ENCODE results near the gene ZYG11A.

DNA sequence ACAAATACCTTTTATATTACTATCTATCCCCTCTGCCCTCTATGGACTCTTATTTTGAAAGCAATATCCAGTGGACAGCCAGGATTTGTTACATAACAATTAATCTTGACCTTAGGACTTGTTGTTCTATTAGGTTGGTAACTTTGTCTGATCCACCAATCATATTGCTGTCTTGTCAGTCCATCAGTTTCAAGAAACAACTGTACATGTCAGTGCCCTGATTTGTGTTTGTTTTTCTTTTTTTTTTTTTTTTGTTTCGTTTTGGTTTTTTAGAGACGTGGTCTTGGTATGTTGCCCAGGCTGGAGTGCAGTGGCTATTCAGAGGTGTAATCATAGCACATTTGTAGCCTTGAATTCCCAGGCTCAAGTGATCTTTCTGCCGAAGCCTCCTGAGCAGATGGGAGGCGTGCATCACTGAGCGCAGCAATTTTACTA, 83.0 kb downstream of the ZYG11A start:
- TF ChIP-seq, protein P1, sequence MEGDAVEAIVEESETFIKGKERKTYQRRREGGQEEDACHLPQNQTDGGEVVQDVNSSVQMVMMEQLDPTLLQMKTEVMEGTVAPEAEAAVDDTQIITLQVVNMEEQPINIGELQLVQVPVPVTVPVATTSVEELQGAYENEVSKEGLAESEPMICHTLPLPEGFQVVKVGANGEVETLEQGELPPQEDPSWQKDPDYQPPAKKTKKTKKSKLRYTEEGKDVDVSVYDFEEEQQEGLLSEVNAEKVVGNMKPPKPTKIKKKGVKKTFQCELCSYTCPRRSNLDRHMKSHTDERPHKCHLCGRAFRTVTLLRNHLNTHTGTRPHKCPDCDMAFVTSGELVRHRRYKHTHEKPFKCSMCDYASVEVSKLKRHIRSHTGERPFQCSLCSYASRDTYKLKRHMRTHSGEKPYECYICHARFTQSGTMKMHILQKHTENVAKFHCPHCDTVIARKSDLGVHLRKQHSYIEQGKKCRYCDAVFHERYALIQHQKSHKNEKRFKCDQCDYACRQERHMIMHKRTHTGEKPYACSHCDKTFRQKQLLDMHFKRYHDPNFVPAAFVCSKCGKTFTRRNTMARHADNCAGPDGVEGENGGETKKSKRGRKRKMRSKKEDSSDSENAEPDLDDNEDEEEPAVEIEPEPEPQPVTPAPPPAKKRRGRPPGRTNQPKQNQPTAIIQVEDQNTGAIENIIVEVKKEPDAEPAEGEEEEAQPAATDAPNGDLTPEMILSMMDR (IDR thresholded peaks at IDR 0.05) = no peak
- no peak for TF ChIP-seq POLR2A (IDR thresholded peaks at IDR 0.05)
- no peak for TF ChIP-seq EP300 (IDR thresholded peaks at IDR 0.05)
